Osteoblast (primary cell): ENCODE measurements around the gene REV1. TPM values are rescaled to one million over a fixed set of nuclear protein-coding genes. Genes with fewer than 3 reads are reported as not detected.

ENCODE experiments used
- DNase-seq: peaks from one replicate; pipeline ENCODE4 v3.0.0; 2011; ENCODE audit warnings: low spot score, mixed read lengths; ENCODE audit not compliant: insufficient read length; ENCODE audit errors: missing footprints
- H2AFZ ChIP-seq: 2 replicates; pipeline ENCODE4 v1.6.0; 2011; ENCODE audit warnings: mild to moderate bottlenecking, low read length
- H3K27ac ChIP-seq: 2 replicates; pipeline ENCODE4 v1.5.1; 2011; ENCODE audit warnings: mild to moderate bottlenecking, low read depth, low read length, moderate library complexity
- H3K27me3 ChIP-seq: 2 replicates; pipeline ENCODE4 v1.6.0; 2012; ENCODE audit warnings: mild to moderate bottlenecking, control low read depth, inconsistent platforms, low read length, moderate library complexity; ENCODE audit not compliant: insufficient read depth
- H3K36me3 ChIP-seq: 2 replicates; pipeline ENCODE4 v1.5.1; 2011; ENCODE audit warnings: mild to moderate bottlenecking, low read length, control low read depth, moderate library complexity; ENCODE audit not compliant: insufficient read depth
- H3K4me1 ChIP-seq: 2 replicates; pipeline ENCODE4 v1.5.1; 2011; ENCODE audit warnings: mild to moderate bottlenecking, low read length, control low read depth, moderate library complexity; ENCODE audit not compliant: insufficient read depth
- H3K4me2 ChIP-seq: 2 replicates; pipeline ENCODE4 v1.6.0; 2011; ENCODE audit warnings: mild to moderate bottlenecking, low read length; ENCODE audit not compliant: insufficient read depth
- H3K4me3 ChIP-seq: fragments of 200-600 bp; sonication (generic); 3 replicates; pipeline ENCODE4 v1.5.1; 2012; ENCODE audit warnings: mild to moderate bottlenecking, low read length, inconsistent platforms; ENCODE audit not compliant: insufficient read depth
- H3K79me2 ChIP-seq: 2 replicates; pipeline ENCODE4 v1.6.0; 2012; ENCODE audit warnings: mild to moderate bottlenecking, low read length, control low read depth, inconsistent platforms; ENCODE audit not compliant: insufficient read depth
- H3K9me3 ChIP-seq: 2 replicates; pipeline ENCODE4 v1.5.1; 2011; ENCODE audit warnings: low read depth, low read length, control low read depth
- H4K20me1 ChIP-seq: 2 replicates; pipeline ENCODE4 v1.6.0; 2012; ENCODE audit warnings: mild to moderate bottlenecking, low read length, control low read depth; ENCODE audit not compliant: insufficient read depth
- total RNA-seq: library from RNA; depleted of rRNA; stranded (reverse); fragments of >200 nt; gene quantifications from 2 replicates; pipeline ENCODE4 v1.2.3, GENCODE V29; 2012
- TF ChIP-seq, protein P1 (sequence below): IDR thresholded peaks from 2 replicates; pipeline ENCODE4 v1.5.1; 2011; ENCODE audit warnings: mild to moderate bottlenecking, low read depth, low read length, moderate library complexity; ENCODE audit errors: extremely low read depth

The REV1 gene
- 37.3 and 41.0 TPM in 2 replicates for total RNA-seq

DNA sequence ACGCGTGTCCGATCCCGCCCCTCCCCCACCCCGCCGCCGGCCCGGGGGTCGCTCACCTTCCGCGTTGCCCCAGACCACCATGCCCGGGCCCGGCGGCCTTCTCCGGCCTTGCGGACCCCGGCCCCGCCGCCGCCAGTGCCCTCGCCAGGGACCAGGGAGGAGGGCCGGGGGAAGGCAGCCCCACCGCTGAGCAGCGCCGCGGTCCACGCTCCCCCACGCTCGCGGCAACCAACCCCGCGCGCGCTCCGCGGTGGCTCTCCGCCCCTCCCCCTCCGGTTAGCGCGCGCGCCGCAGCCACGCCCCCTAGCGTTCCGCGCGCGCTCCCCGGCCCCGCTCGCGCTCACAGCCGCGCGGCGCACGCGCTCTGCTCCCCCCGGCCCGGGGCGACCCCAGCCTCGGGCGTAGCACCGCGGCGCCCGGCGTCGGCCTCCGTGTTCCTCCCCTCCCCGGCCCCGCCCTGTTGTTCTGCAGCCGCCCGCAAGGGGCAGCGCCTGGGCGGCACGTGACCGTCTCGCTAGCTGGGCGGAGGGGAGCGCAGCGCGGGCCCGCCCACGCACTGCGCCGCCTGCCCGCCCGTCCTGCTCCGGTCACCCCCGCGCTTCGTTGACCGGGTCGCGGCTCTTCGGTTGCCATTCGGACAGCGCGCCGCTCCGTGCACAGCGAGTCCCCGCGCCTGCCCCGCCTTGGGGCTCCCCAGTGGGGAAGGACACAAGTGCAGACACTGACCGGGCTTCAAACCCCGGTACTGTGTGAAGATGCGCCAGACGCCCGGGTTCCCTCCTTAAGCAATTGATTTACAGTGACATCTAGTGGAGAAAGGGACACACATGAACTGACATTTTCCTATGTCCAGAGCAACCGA, at the start of gene REV1:
Gene REV1 (minus strand): TSS at position 257 of the 862 bp plus-strand sequence. CDS start 25,042 bp downstream, outside the sequence.
- Histone ChIP-seq H3K9me3 (no peaks in the 10 kb centered on the region), H3K4me2 (peak within 1 kb of the TSS; percentile 86), H3K27me3 (peaks cover 7% of the 10 kb centered on the region), H4K20me1 (peaks cover 29% of the 10 kb centered on the region), H3K79me2 (peaks cover 43% of the 10 kb centered on the region), H3K4me3 (peak within 1 kb of the TSS; percentile 90), H3K4me1 (peaks cover 17% of the 10 kb centered on the region), H3K36me3 (no peaks in the 10 kb centered on the region), H2AFZ (peak within 1 kb of the TSS; percentile 94), H3K27ac (peak within 1 kb of the TSS; percentile 52)
- peak; percentile 99 for DNase-seq
- TF ChIP-seq, protein P1, sequence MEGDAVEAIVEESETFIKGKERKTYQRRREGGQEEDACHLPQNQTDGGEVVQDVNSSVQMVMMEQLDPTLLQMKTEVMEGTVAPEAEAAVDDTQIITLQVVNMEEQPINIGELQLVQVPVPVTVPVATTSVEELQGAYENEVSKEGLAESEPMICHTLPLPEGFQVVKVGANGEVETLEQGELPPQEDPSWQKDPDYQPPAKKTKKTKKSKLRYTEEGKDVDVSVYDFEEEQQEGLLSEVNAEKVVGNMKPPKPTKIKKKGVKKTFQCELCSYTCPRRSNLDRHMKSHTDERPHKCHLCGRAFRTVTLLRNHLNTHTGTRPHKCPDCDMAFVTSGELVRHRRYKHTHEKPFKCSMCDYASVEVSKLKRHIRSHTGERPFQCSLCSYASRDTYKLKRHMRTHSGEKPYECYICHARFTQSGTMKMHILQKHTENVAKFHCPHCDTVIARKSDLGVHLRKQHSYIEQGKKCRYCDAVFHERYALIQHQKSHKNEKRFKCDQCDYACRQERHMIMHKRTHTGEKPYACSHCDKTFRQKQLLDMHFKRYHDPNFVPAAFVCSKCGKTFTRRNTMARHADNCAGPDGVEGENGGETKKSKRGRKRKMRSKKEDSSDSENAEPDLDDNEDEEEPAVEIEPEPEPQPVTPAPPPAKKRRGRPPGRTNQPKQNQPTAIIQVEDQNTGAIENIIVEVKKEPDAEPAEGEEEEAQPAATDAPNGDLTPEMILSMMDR, result peak; percentile 71

GRCh38 chr2:99537910-99538485, 48.2 kb upstream of the REV1 start:
- H3K4me1 ChIP-seq, result no peaks in the 10 kb centered on the region
- H3K9me3 ChIP-seq, result no peaks in the 10 kb centered on the region
- no peaks in the 10 kb centered on the region for H3K36me3 ChIP-seq
- peaks cover 9% of the 10 kb centered on the region for H3K27me3 ChIP-seq
- no peaks in the 10 kb centered on the region for H3K79me2 ChIP-seq
- no peaks in the 10 kb centered on the region for H4K20me1 ChIP-seq
- no peak overlapping the region for H2AFZ ChIP-seq
- no peak overlapping the region for H3K4me2 ChIP-seq
- no peak overlapping the region for H3K4me3 ChIP-seq
- TF ChIP-seq, protein P1, result no peak
- DNase-seq, result no peak
- H3K27ac ChIP-seq, result no peak overlapping the region

GRCh38 chr2:99524056-99524455, 34.2 kb upstream of the REV1 start:
- H4K20me1 ChIP-seq, result no peaks in the 10 kb centered on the region
- no peak overlapping the region for H3K27ac ChIP-seq
- no peaks in the 10 kb centered on the region for H3K9me3 ChIP-seq
- no peak overlapping the region for H2AFZ ChIP-seq
- H3K79me2 ChIP-seq, result no peaks in the 10 kb centered on the region
- no peaks in the 10 kb centered on the region for H3K36me3 ChIP-seq
- no peaks in the 10 kb centered on the region for H3K4me1 ChIP-seq
- H3K27me3 ChIP-seq, result peaks cover 5% of the 10 kb centered on the region
- H3K4me3 ChIP-seq, result no peak overlapping the region
- TF ChIP-seq, protein P1, result no peak
- no peak overlapping the region for H3K4me2 ChIP-seq
- no peak for DNase-seq

DNA sequence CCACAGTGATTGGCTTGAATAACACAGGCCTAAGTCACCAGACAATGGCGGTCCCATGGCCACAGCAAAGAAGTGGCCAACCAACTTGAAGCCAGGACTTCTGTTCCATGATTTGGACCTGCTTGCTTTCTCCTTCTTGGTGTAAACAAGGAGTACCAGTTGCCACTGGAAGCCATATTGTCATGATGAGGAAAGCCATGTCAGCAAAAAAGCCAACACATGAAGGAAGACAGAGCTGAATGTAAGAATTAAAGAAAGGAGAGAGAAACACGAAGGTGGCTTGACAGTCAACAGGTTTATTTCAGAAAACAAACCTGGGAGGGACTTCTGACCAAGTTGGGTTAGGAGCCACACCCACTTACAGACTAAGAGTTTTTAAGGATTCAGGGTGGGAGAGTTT, 32.3 kb upstream of the REV1 start:
- no peak overlapping the region for H3K27ac ChIP-seq
- H3K79me2 ChIP-seq, result no peaks in the 10 kb centered on the region
- no peaks in the 10 kb centered on the region for H3K36me3 ChIP-seq
- H3K4me1 ChIP-seq, result no peaks in the 10 kb centered on the region
- no peak overlapping the region for H3K4me2 ChIP-seq
- no peak overlapping the region for H2AFZ ChIP-seq
- H3K9me3 ChIP-seq, result no peaks in the 10 kb centered on the region
- H3K4me3 ChIP-seq, result no peak overlapping the region
- H4K20me1 ChIP-seq, result no peaks in the 10 kb centered on the region
- TF ChIP-seq, protein P1, result no peak
- peaks cover 5% of the 10 kb centered on the region for H3K27me3 ChIP-seq
- DNase-seq, result no peak
